NCI-H1436 treated with DMSO at 0.1 percent for 48 hours (cell line): ENCODE measurements around the gene KCNIP3.
"Not testable (repeated sequence)": the region's sequence is repeated elsewhere in the genome, so short reads cannot be mapped to it uniquely, and the experiment has no call there.

Source experiments
- DNase-seq: peaks from one replicate; lab custom pipeline; 2025; lab: John Stamatoyannopoulos, UW

The KCNIP3 gene

DNA sequence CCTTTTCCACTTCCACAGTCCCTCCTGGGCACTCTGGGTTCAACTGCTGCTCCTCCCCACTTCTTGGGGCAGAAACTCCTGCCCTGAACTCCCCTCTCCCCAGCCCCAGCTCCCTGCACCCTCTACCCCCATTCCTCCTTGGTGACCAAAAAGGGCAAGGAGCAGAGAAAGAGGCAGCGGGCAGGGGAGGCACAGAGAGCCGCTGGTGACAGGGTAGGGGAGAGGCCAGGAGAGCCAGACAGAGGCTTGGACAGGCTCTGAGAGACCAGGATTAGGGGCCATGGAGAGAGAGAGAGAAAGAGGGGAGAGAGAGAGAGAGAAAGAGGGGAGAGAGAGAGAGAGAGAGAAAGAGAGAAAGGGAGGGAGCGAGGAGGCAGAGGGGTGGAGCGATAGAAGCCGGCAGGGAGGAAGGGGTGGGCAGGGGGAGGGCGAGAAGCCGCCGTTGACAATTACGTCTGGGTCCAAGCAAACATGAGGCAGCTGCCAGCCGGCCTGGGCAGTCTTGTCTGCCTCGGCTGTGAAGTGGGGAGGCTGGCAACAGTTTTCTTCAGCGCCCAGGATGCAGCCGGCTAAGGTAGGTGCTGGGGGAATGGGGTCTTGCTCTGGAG lies at the start of gene KCNIP3:
Gene KCNIP3 (plus strand): TSS at position 468 of the 608 bp plus-strand sequence. CDS start 92 bp downstream, at position 560.
- DNase-seq = peak; percentile 22

DNA sequence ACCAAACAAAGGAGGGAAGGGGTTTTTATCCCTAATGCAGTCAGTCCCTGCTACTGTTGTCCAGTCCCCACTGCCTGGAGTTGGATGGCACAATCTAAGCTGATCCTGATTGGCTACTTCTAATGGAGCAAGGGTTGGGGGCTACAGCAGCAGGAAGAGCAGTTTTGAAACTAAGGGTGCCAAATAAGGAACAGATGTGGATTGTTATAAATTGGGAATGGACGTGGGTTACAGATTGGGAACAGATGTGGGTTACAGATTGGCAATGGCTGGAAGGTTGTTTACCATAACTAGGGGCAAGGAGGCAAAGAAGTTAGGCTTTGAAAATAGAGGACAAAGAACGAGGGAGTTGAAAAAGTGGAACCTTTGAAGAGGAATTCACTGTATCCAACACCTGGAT lies 38.9 kb upstream of the KCNIP3 start:
- DNase-seq = no peak

DNA sequence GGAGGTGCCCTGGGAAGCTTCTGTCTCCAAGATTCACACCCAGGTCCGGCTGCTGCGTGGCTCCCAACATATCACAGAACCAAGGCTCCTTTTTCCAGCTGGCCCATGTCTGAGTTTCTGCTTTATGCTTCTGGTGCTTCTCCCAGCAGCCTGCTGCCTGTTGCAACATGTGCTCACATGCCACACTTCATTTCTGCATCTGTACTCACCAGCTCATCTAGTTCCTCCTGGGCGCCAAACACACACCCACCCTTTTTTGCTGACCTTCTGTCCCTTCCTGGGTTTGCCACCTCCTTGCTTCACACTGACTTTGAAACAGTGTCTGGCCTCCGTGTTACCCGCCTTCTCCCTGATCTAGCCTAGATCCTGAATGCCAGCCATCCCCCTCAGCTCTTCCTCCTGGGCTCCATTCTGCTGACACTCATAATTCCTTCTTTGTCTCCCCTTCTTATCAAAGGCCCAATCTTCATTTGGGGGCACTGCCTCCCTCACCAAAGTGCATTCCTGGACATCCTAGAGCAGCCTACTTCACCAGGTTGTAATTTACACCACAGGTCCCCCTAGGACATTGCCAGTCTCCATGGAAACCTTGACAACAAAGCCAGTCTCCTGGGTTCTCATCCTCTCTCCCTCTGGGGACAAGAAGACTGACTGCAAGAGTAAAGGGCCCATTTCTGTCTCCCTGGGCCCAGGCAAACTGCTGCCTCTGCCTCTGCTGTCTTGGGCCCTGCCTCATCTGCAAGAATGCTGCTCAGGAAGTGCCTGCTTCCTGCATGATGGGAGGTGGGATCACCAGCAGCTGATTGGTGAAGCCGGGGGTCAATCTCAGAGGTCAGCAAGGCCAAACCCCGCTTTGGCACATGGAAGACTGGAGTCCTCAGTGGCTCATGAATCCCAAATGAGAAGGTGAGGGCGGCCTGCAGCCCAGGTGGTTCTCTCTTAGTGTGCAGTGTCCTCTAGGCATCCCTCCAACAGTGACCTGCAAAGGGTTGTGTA lies 36.8 kb upstream of the KCNIP3 start:
- no peak for DNase-seq

DNA sequence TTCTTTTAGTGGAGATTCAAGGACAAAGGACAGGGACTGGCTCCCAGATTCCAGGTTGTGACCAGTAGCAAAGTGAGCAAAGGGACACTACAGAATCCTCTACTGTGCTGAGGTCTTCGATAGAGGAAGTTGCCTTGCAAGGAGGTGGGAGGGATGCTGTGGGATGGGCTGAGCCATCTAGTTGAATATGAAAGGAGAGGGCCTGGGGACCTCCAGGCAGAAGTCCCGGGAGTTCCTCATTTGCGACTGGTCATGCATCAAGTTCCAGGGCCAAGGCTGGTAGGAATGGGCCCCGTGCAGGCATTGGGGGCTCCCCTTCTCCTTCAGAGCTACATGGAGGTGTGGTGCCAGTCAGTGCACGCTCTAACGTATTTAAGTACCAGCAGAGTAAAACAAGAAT lies 35.5 kb upstream of the KCNIP3 start:
- no peak for DNase-seq

DNA sequence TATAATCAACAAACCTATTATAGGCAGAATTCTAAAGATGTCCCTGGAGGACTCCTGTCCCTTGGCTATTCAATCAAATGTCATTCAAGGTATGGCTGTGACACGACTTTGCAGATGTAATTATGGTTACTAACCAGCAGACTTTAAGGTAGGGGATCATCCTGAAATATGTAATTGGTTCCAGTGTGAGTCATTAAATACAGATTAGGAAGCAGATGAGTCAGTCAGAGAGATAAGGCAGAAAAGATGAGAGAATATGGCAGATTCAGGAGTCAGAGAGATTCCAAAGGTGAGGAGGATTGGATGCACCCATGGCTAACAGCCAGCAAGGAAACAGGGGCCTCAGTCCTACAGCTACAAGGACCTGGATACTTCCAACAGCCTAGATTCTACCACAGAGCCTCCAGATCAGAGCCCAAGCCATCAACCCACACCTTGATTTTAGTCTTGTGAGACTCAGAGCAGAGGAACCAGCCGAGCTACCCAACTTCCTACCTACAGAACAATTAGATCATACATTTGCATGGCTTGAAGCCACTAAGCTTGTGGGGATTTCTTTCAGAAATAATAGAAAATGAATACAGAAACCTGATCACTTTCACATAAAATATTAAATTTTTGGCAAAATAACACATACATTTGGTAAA lies 34.1 kb upstream of the KCNIP3 start:
- DNase-seq = no peak

DNA sequence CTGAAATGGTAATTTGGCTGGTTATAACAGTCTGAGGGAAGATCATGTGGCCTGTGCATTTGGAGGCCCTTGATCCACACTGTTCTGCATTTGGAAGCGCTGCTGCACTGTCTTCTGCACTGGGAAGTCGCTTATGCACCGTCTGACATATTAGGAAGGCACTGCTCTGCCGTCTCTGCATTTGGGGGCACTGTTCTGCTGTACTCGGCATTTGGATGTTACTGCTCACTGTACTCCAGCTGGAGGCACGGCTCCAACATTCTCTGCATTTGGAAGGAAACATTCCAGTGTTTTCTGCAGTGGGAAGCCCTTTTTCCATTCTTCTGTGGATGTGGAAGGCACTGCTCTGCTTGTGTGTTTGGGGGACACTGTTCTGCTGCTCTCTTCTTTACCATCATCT lies 32.5 kb upstream of the KCNIP3 start:
- no peak for DNase-seq

DNA sequence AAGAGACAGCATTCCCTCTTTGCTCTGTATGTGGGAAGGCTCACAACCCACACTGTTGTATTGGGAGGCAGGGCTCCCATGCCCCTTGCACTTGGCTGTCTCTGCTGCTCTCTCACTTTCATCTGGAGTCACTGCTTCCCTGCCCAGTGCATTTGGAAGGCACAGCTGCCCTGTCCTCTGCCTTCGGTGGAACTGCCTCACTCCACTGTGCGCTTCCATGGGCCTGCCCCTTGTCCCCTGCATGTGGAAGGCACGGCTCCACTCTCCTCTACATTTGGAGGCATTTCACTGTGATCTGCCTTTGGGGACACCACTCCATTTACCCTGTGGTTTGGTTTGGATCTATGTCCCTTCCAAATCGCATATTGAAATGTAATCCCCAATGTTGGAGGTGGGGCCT lies 32.0 kb upstream of the KCNIP3 start:
- DNase-seq = no peak

DNA sequence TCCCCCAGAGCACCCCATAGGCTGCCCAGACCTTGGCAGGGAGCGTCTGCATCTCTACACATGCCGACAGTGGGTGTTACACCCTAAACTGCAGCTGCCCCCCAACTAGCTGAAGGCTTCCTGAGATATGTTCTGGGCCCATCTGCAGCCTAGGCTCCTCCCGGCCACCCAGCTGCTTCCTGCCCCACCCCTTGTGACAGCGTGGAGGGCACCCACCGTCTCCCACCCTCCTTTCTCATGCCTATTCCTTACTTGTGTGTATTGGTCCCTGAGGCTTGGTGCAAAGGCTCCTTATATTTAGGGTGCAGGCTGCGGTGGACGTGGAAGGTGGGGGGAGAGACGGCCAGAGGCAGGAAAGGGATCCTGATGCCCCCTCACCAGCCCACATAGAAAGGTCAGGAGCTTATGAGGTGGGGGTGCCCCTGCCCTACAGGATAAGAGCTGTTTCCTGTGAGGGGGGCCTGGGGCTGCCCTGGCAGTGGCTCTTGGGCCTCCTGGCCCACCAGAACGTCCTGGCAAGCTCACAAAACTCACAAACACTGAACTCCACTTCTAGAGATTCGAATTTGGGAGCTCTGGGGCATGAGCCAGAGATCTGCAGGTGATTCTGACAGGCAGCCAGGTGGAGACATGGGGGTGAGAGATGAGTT lies 30.2 kb upstream of the KCNIP3 start:
- no peak for DNase-seq

DNA sequence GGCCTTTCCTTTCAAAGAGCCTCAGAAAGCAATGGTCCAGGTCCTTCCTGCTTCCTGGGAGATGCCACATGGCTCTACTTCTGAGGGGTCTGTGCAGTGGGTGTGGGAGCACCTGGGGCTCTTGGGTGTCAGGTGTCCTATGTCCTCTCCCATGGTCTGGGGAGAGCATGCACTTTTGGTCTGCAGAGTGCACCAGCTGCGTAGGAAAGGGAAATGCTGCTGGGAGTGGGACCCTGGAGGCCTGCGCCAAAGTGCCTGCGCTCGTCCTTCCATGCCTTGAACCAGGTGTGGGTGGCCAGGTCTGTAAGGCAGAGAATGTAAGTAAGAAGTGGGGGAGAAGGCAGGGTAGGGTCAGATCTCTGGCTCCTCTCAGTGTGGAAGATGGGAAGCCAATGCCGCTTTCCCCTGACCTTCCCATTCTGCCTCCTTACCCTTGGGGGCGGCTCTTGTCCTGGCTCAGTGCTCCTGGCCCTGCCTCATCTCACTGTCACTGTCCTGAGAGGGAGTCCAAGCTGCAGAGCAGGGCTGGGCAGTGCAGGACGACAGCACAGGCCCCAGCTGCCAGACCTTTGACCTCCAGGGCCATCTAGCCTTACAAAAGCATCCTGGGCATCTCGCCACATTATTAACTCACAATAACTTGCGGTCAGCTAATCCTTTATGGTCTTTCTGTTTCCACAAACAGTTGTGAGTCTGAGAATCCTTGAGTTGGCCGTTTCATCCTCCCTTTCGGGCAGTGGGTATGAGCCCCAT lies 29.5 kb upstream of the KCNIP3 start:
- DNase-seq = no peak

DNA sequence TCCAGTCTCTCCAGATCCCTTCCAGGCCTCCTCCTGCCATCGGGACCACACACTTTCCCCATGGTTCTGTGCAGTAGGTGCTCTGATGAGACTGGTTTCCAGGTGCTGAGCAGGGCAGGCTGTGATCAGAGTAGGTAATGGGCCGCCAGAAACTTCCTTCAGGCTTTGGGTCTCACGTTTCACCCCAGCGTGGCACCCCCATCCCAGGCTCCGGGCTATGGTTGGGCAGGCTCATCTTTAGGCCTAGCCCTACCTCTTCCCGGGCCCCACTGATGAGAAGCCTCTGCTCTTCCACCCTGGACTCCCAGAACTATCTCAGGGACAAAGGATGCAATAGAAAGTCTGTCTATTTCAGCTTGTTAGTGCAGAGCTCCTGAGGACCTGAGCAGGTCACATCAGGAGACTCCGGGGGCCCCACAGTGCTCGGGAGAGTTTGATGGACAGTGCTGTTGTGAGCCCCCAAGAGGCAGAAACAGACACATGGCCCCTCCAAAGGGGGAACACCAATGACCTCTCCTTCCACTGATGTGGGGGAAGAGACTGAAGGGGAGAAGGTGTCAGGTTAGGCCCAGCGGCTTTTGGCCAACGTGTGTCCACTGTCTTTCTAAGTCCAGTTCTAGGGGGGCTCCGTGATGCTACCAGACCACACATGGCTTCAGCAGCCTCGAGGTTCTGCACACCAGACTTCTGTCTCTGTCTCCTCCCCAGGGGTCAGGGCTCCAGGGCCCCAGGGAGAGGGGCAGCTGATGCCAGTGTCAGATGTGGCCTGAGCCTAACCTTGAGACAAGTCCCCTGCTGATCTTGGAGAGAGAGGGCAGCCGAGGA lies 28.7 kb upstream of the KCNIP3 start:
- DNase-seq = no peak

DNA sequence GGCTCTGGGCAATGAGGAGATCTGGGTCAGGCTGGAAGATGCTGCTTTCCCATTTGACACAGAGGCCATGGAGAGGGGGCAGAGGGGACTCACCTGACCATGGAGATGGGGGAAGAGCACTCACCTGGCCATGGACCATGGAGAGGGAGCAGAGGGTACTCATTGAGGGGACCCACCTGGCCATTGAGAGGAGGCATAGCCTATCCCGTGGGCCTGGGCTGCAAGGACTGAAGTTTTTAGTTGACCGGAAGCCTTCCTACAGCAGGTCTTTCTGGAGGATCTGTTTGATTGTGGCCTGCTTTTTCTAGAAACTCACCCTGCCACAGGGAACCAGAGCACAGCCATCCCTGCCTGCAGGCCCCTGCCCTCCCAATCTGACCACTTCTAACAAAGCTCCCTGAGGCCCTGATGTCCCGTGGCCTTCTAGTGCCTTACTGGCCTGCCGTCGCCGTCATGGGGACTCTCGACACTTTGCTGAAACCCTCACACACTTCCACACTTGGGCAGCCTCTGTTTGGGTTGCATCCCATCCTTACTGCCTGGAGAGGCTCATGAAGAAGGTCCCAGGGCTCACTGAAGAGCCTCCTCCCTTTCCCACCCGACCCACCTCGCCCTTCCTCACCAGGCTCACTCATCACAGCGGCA lies 28.0 kb upstream of the KCNIP3 start:
- DNase-seq = no peak

DNA sequence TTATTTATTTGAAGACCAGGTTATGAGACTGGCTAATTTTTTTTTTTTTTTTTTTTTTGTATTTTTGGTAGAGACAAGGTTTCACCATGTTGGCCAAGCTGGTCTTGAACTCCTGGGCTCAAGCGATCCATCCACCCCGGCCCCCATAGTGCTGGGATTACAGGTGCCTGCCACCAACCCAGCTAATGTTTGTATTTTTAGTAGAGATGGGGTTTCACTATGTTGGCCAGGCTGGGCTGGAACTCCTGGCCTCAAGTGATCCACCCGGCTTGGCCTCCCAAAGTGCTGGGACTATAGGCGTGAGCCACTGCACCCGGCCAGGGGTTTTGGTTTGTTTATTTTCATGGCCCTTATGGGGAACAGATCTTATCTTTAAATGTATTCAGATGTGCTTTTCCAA lies 27.4 kb upstream of the KCNIP3 start:
- DNase-seq = not testable (repeated sequence)

DNA sequence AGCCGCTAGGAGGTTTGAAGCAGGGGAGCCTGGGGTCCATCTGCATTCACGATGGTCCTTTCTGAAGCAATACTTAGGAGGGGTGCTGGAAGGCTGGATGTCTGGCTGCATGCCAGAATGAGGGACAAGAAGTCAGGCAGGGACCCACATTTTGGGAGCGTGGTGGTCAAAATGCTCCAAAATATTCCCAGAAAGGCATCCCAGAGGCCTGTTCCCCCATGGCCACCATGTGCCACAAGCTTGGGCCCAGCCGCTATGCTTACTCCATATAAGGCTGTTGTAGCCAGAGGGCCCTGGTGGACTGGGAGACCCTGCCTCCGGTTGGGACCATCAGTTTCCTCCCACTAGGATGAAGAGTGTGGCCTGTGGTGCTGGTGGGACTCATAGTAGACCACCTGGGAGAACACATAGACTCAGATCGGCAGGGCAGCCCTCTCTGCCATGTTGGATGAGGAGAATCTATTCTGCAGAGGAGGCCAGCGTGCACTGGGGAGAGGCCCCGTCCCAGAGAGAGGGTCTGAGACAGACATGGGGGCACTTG lies 26.5 kb upstream of the KCNIP3 start:
- DNase-seq = no peak

DNA sequence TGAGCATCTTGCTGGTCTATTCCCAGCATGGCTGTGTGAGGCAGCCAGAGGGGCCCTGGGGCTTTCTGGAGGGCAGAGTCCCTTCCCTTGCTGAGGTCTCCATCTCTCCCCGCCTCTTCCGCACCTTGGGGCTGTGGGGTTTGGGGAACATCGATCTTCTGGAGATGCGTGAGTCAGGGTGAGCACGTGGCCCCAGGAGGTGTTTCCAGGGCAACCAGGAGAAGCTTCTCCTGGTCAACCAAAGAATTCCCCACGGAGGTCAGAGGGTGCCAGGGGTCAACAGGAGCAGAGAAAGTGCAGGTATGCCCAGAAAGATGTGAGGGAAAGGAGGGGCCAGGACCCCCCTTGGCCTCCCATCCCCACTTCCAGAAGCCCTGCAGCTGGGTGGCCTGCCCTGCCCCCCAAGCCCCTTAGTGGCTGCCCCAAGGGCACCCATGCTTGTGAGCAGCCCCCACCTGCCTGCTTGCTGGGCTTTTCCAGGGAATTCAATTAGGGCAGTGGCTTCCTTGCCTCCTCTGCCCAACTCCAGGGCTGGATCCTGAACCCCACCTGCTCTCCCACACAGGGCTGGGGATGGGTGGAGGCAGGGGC lies 25.7 kb upstream of the KCNIP3 start:
- DNase-seq = no peak

DNA sequence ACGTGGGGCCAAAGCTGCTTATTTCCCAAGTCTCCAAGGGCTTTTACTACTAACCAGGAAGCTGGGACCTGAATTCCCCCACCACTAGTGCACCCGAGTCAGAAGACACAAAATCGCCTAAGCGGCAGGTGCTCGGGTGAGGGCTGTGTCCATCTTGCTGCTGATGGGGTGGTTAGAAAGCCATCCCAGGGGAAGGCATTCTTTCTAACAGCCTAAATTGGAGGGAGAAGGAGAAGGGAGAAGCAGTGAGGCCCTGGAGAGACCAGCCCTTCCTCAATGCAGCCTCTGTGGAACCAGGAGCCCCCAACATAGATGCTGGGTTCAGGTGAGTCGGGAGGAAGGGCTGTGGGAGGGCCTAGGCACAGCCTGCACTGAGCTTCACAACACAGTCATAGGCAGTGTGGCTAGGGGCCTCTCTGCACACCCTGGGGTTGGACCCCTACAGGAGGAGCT lies 24.8 kb upstream of the KCNIP3 start:
- no peak for DNase-seq

DNA sequence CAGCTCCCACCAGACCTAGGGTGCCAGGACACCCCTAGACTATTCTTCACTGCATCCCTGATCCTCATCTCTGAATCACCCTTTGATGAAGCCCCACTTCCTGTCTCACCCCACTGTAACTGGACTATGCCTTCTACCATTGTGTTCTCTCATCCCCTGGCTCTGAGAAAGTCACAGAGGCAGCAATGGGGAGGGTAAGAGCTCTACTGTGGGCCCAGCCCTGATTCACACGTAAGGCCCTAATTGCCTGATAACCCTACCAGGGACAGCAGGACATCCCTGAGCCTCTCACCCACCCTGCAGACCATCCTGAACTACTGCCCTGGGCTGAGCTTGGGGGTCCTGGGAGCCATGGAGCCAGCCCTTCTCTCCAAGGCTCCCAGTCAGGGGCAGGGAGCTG lies 24.4 kb upstream of the KCNIP3 start:
- no peak for DNase-seq

DNA sequence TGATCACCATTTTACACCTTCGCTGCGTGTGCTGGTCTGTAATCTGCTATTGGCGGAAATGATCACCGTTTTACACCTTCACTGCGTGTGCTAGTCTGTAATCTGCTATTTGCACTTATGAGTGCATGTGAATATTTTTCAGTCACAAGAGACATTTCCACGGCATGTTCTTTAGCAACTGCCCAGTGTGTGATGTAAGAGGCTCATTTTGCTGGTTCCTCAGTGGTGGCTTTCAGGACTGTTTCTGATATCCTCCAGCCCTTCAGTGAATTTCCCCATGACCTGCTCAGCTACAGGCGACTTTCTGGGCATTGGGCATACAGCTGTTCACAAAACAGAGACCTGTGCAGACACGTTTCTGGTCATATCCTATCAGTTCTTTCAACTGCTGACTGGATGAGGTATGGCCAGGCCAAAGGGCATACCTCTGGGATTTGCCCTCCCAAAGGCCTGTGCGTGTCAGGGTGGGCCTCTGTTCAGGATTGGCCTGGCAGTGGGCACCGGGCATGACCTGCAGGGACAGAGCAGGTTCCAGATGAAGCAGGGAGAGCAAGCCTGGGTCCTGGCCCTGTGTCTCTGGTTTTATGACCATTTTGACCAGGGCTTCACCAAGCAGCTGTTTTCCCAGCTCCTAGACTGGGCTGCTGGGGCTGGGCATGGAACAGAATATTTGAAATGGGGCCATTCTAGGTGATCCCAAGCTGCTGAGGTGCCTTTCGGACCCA lies 23.4 kb upstream of the KCNIP3 start:
- DNase-seq = no peak

DNA sequence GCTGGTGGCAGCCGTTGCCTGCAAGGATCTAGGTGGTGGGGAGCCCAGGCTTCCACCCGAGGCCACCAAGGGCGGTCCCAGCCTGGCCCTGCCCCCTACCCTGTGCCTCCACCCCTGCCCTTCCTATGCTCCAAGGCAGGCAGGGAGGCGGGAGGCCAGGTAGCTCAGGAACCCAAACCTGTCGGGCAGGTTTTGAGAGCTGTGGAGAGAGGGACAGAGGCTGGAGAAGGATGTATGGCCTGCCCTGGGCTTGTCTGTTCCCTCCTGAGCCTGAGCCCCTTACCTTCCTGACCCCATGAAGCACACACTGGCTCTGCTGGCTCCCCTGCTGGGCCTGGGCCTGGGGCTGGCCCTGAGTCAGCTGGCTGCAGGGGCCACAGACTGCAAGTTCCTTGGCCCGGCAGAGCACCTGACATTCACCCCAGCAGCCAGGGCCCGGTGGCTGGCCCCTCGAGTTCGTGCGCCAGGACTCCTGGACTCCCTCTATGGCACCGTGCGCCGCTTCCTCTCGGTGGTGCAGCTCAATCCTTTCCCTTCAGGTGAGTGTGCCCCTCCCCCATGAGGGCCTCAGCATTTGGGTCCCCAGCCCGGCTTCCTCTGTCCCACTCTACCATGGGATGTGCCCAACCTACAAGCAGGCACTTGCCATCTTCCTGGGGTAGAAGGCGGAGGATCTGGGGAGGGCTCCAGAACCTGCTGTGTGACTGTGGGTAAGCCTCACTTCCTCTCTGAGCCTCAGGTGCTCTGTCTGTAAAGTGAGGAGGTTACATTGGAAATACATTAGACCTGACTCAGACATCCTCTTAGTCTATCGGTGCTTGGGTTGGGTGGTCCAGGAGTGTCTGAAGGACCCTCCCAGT lies 22.6 kb upstream of the KCNIP3 start, which contains the start of gene PROM2:
Gene PROM2 (plus strand): TSS at position 159 of the 860 bp plus-strand sequence. CDS start 137 bp downstream, at position 296.
- DNase-seq = no peak
